HL-60 (cell line): ENCODE data around the gene REG3A.

ENCODE experiments used
- DNase-seq, 2 experiments: peaks; one replicate each; pipeline ENCODE4 v3.0.0-alpha.2; 2010 to 2020; ENCODE audit warnings: low read depth in 1 of 2, low spot score in 1 of 2
- H3K27ac ChIP-seq: fragments of 250-450 bp; sonication (Bioruptor Pico); replicated peaks from 2 replicates; pipeline ENCODE4 v1.5.1; 2020; ENCODE audit warnings: mild to moderate bottlenecking, moderate library complexity
- H3K27me3 ChIP-seq: fragments of 250-450 bp; sonication (Bioruptor Pico); 2 replicates; pipeline ENCODE4 v1.5.1; 2021; ENCODE audit warnings: mild to moderate bottlenecking, moderate library complexity; ENCODE audit not compliant: insufficient read depth, poor library complexity, severe bottlenecking
- H3K4me3 ChIP-seq: replicated peaks from 2 replicates; pipeline ENCODE4 v1.5.1; 2011; ENCODE audit warnings: mild to moderate bottlenecking, control low read depth, low read length; ENCODE audit not compliant: insufficient read depth
- CTCF ChIP-seq: IDR thresholded peaks from one replicate; pipeline ENCODE4 v1.5.1; 2011; ENCODE audit warnings: low read length, control low read depth, inconsistent platforms; ENCODE audit not compliant: insufficient read depth
- GABPA ChIP-seq: IDR thresholded peaks from 2 replicates; pipeline ENCODE4 v1.6.1; 2012; ENCODE audit warnings: low read depth
- POLR2AphosphoS5 ChIP-seq: IDR thresholded peaks from 2 replicates; pipeline ENCODE4 v1.6.1; 2012; ENCODE audit warnings: low read depth
- SPI1 ChIP-seq: IDR thresholded peaks from 2 replicates; pipeline ENCODE4 v1.6.1; 2012; ENCODE audit warnings: low read depth, mild to moderate bottlenecking, borderline replicate concordance
- TF ChIP-seq, protein P1 (sequence below): IDR thresholded peaks from 2 replicates; pipeline ENCODE4 v1.6.1; 2012; ENCODE audit warnings: low read depth; ENCODE audit not compliant: insufficient replicate concordance

REG3A gene

DNA sequence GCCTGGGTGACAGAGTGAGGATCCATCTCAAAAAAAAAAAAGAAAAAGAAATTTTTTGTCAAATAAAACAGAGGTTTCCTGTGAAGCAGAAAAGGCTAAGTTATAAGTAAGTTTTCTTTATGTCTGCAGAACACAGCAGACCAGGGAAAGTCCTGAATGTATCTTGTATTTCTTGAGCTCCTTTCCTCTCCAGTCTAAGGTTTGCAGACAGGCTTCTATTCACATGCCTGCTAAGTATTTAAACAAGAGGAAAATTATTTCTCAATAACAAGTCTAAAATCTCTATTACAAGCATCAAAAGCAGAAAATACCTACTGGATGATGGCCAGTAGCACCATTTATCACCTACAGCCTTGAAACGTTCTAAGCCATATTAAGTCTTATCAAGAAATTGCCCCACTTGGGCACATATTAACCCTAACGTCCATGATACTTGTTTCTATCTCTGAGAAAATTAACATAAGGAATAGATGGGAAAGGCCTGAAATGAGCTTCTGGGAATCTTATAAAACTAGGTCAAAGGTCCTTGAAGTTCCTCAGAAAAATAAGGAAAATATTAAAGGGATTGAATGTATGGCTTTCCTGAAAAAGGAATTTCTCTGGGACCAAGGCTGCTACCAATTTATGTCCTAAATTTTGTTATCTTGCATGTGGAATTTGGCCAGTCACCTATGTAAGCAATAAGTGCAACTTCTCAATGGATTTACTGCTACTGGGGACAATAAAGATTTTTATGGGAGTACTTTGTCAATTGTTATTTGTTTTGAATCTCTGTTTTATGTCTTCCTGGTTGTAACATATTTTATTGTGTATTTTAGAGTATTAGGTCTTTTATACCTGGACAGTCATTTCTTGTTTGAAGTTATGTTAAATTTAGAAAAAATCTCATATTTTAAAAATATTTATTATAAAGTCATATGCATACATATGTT lies 42.3 kb downstream of the REG3A start:
- H3K27me3 ChIP-seq = no peaks in the 10 kb centered on the region
- no peak overlapping the region for H3K4me3 ChIP-seq
- TF ChIP-seq CTCF (no peak), SPI1 (no peak), GABPA (no peak), POLR2AphosphoS5 (no peak)
- TF ChIP-seq, protein P1, sequence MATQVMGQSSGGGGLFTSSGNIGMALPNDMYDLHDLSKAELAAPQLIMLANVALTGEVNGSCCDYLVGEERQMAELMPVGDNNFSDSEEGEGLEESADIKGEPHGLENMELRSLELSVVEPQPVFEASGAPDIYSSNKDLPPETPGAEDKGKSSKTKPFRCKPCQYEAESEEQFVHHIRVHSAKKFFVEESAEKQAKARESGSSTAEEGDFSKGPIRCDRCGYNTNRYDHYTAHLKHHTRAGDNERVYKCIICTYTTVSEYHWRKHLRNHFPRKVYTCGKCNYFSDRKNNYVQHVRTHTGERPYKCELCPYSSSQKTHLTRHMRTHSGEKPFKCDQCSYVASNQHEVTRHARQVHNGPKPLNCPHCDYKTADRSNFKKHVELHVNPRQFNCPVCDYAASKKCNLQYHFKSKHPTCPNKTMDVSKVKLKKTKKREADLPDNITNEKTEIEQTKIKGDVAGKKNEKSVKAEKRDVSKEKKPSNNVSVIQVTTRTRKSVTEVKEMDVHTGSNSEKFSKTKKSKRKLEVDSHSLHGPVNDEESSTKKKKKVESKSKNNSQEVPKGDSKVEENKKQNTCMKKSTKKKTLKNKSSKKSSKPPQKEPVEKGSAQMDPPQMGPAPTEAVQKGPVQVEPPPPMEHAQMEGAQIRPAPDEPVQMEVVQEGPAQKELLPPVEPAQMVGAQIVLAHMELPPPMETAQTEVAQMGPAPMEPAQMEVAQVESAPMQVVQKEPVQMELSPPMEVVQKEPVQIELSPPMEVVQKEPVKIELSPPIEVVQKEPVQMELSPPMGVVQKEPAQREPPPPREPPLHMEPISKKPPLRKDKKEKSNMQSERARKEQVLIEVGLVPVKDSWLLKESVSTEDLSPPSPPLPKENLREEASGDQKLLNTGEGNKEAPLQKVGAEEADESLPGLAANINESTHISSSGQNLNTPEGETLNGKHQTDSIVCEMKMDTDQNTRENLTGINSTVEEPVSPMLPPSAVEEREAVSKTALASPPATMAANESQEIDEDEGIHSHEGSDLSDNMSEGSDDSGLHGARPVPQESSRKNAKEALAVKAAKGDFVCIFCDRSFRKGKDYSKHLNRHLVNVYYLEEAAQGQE = no peak
- H3K27ac ChIP-seq = no peak overlapping the region
- DNase-seq = no peak

DNA sequence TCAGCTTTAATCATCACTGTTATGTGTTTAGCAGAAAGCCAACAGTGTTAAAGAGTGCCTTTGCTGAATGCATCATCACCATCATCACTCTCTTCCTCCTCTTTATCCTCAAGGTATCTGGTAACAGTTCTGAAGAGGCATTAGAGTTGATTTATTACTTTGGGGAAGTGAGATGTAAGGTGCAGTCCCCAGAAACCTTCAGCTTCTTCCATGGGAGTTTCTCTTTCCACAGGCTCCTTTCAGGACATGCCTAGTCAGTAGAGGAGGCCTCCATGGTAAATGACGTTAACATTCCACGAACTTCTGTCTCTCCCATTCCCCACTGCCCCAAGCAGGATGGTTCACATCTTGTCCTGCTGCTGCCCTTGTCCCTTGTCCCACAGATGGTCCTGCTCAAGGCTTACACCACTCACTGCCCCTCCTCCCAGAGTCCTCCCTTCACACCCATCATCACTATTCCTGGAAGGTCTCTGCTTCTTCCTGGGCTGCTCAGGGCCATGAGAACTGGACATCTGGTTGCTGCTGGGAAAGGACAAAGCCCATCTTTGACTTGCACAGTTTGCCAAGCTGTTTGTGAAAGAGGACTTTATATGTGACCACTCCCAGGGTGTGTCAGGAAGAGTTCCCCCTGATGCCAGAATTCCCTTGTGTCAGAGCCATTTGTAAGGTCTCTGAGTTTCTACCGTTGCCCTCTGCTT lies 44.6 kb downstream of the REG3A start:
- TF ChIP-seq SPI1 (no peak), POLR2AphosphoS5 (no peak), GABPA (no peak), CTCF (no peak)
- TF ChIP-seq, protein P1 = no peak
- Histone ChIP-seq H3K4me3 (no peak overlapping the region), H3K27ac (no peak overlapping the region), H3K27me3 (no peaks in the 10 kb centered on the region)
- no peak for DNase-seq

GRCh38 chr2:79112269-79112668 lies 47.3 kb downstream of the REG3A start:
- Histone ChIP-seq H3K4me3 (no peak overlapping the region), H3K27me3 (no peaks in the 10 kb centered on the region), H3K27ac (no peak overlapping the region)
- TF ChIP-seq POLR2AphosphoS5 (no peak), SPI1 (no peak), GABPA (no peak)
- TF ChIP-seq, protein P1 = no peak
- no peak for DNase-seq
